Eye (tissue), 1 donor: Measurements from ENCODE around the gene NAA60.
A peak's percentile ranks its signal among the peaks of the same experiment; 100 is the strongest.
"Not testable (repeated sequence)": the region's sequence is repeated elsewhere in the genome, so short reads cannot be mapped to it uniquely, and the experiment has no call there.

Experiments used
- DNase-seq: peaks from one replicate; pipeline ENCODE4 v3.0.0-alpha.2; 2015

Gene NAA60

DNA sequence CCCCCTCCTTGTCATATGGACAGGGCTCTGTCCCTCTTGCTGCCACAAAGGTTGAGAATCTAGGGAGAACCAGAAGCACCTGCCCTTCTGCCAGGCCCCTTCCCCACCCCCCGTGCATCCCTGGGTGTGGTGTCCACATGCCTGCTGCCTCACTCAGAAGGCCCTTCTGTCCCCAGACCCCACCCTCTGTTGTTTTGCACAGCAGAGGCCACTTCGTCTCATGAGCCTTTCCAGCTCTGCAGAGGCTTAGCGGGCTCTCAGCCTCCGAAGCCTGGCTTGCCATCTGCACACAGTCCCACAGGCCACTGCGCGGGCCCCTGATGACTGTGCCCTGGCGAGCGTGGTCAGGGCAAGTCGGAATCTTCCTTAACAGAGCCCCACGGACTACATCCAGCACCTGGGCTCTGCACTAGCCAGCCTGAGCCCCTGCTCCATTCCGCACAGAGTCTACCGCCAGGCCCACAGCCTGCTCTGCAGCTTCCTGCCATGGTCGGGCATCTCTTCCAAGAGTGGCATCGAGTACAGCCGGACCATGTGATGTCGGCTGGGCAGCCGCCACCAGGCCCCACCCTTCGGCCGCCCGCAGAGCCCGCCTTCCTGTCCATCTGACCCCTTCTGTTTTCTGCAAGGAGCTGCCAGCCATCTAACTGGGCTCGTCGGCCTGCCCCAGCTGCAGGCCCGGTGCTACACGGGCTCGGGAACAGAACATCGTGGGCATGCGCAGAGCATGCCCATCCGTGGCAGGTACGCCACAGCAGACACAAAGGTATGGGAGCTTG is 41.0 kb downstream of the NAA60 start:
- no peak for DNase-seq

DNA sequence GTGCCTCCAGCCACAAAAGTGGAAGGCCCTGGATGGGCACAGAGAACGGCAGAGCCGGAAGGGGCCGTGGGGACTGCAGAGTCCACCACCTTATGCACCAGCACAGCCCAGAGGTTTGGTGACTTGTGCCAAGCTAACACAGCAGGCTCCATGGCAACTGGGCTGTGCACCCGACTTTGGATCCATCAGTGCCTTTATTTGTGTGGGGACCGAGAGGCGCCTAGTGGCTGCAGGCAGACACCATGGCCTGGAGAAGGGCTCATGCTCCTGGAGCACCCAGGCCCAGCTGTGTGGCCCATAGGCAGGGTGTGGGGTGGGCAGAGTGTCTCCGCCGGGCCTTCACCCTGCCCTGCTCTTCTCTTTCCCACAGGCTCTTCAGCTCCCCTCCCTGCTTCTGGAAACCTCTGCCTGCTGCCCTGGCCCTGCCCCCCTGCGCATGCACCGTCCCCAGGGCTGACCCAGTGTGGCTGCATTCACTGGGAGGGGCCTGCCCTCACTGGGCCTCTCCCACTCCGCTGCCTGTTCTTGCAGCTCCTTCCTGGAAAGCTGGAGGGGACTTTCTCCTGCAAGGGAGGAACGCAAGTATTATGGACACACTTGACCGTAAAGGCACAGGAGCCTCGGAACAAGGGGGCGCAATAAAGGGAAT is 41.7 kb downstream of the NAA60 start:
- DNase-seq, result no peak

DNA sequence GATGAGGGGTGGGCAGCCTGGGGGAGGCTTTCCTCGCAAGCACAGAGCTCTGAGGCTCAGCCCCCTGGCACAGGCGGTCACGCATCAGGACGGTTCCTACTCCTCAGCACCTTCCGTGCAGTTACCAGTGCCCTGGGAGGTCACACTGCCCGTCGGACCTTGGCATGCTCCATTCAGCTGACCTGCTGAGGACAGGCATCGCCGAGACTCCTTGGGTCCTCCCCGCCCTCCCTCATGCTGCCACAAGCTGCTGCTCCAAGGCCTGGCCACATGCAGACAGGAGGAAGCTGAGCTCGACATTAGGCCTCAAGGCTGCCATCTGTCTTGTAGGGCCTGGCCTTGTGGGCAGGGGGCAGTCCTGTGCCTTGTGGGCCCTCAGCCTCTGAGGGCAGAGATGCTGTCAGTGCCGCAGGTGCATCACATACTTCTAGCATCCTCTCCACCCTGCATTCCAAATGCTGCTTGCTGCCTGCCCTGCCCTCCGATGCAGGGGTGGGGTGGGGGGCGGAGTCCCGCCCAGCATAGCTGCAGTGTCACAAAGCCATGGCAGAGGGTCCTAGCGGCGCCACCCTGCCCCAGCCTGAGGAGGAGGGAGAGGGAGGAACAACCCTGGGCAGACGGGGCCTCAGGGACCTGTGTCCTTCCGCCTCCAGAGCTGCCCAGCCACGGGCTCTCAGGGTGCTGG is 42.5 kb downstream of the NAA60 start:
- DNase-seq, result no peak

DNA sequence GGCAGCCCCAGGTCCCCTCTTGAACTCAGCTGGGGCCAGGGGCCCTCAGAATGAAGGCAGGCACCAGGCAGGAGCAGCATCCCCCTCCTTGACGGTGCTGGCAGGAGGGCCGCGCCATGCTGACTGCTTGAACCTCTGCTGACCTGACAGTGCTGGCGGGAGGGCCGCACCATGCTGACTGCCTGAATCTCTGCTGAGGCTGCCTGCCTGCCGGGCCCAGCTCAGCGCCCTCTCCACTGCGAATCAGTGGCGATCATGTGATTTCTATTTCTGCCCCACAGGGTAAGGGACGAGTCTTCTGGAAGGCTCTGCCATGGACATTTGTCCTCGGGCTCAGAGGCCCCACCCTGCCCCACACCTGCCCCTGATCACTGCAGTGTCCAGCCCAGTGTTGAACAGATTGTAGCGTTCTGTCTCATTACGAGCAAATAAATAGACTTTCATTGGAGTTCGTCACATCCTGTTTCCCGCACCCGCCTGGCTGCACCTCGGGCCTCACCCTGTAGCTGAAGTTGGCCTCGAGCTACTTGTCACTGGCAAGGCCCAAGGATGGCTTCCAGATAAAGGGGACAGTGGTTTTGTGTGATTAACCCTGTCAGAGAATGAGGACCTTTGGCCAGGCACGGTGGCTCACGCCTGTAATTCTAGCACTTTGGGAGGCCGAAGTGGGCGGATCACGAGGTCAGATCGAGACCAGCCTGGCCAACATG is 43.2 kb downstream of the NAA60 start:
- no peak for DNase-seq

DNA sequence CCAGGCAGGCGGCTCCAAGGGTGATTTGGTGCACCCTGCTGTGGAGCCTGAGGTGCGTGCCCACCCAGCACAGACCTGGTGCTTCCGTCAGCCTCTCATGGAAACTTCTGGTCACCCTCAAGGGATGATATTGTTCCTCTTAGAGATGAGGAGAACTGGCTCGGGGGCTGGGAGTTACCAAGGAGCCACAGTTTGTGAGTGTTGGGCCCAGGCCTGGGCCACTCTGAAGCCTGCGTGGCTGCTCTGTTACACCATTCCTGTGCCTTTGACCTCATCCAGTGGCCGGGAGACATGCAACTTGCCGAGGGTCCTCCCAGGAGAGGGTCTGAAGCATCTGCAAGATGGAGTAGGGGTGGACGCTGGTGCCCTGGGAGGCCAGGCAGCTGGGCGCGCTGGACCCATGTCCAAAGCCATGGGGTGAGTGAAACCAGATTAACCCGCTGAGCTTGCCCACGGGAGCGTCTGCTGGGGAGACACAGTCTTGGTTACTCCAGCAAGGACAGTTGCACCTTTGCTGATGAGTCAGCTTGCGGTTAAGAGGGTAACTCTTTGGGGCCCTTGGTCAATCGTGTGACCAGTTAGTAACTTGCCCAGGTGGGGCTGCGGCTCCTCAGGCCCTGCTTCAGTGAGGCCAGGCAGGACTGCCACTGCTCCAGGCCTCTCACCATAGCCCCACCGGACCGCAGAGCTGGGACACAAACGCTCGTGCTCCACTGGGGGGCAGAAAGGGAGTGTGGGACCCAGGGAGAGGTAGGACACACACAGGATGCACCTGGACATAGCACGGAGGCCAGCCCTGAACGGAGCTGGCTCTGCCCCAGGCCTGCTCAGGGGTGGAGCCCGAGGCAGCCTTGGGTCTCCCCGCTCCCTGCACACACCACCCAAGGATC is 44.3 kb downstream of the NAA60 start:
- no peak for DNase-seq

DNA sequence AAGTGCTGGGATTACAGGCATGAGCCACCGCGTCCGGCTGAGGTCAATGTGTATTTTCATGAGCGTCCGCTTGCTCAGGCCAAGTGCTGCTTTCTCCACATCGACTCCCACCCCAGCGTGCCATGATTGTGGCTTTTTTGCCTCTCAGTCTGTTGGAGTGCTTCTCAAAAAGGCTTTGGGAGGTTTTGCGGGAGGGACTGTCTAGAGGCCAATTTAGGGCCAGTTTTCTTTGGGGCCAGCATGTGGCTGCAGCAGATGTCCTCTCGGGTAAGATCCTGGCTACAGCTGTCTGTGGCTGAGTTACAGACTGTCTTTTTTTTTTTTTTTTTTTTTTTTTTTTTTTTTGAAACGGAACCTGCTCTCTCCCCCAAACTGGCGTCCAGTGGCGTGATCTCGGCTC is 45.3 kb downstream of the NAA60 start:
- DNase-seq, result no peak

DNA sequence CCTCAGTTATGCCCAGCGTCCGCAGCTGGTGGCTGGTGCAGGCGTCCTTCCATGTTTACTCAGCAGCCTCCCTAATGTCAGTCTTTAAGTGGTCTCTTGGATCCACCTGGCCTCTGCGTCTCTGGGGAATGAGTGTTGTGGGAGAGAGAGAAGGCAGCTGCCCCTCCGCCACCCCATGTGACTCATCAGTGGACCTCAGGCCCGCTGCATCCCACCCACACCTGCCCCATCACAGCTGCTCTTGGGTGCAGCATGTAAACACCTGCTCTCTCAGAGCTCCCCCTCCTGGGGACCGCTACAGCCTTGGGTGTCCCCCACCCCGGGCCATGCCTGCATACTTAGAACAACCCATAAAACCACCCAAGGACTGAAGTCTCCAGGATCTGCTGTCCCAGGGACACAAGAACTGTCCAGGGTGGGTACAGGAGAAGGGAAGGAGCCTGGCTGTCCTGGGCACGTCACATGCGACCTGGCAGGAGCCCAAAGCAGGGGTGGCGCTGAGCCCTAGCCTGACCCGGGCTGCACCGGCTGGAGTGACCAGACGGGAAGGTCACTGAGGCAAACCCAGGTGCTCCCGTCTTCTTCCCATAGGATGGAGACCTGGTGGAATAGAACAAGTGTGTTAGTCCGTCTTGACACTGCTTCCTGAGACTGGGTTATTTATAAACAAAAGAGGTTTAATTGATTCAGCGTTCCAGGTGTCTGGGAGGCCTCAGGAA is 47.6 kb downstream of the NAA60 start:
- peak; percentile 37 for DNase-seq

DNA sequence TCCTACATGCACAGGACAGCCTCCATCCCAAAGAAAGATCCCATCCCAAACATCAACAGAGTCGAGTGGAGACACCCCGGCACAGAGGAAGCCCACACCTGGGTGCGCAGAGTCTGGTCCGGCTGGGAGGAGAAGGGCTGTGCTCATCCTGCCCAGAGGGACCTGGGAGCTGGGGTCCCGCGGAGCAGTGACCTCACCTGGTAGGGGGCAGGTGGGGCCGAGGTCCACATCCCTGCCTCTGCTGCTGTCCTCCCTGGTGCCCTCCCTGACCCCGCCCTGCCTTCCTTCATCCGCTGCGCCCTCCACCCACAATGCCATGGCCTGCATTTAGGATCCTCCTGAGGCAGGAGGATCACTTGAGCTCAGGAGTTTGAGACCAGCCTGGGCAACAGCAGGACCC is 48.9 kb downstream of the NAA60 start:
- no peak for DNase-seq

DNA sequence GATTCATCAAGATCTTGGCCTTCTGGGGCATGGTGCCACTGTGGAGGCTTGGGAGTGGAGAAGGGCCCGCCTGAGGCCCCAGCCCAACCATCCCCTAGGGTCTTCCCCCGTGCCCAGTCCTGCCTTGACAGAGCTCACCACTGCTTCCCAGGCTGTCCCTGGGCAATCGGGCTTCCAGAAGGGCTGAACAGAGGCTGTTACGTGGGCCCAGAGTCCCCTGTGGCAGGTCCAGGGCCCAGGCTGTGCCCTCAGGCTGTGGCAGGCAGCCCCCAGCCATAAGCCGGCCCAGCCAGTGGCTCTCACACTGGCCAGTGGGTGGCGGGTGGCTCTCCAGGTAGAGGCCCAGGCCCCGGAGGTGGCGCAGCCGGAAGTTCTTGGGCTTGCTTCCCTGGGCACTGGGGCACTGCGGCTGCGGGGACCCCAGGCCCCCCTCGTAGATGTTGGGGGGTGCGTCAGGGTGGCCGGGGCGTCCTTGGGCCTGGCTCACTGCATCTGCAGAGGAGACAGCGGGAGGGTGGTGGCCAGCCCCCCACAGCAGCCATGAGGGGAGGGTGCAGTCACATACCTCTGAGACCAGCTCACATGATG is 51.0 kb downstream of the NAA60 start:
- DNase-seq, result no peak

DNA sequence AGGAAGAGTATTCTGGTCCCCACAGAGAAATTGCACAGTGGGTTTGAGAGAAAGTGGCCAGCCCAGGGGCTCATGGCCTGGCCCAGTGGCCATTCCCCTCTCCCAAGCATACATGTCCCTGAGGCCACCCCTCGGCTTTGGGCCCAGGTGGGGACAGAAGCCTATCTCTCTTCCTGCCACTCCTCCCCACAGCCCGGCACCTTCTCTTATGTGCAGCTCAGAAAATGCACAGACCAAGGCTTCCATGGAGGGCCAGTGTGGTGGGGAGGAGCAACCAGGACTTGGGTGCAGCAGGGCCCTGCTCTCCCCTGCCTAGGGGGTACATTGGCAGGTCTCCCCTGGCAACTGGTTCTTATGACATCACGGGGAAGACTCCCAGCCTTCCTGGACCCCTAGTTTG is 51.7 kb downstream of the NAA60 start, which contains the start of gene C16orf90:
Gene C16orf90, minus strand, starts transcription at position 314 of the 400 bp plus-strand sequence. Its CDS starts 68 bp downstream, at position 246.
- DNase-seq, result no peak

DNA sequence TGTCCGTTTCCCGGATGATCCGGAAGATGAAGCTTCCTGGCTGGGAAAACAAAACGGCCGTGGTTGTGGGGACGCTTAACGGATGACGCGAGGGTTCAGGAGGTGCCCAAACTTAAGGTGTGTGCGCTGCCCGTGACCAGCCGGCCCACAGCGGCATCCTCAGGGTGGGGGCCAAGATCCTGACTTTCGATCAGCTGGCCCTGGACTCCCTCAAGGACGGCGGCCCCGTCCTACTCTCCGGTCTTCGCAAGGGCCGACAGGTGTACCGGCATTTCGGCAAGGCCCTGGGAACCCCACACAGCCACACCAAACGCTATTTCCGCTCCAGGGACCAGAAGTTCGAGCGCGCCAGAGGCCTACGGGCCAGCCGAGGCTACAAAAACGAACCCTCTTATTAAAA is 52.9 kb downstream of the NAA60 start:
- no peak for DNase-seq

DNA sequence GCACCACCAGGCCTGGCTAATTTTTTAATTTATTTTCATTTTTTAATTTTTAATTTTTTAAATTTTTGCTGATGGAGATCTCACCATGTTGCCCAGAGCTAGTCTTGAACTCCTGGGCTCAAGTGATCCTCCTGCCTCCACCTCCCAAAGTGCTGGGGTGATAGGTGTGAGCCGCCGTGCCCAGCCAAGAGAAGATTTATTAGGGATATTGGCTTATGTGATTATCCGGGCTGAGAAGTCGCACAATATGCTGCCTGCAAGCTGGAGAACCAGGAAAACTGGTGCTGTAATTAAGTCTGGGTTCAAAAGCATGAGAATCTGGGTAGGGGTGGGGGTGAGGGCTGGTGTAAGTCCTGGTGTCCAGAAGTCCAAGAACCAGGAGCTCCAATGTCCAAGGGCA is 54.3 kb downstream of the NAA60 start:
- no peak for DNase-seq

DNA sequence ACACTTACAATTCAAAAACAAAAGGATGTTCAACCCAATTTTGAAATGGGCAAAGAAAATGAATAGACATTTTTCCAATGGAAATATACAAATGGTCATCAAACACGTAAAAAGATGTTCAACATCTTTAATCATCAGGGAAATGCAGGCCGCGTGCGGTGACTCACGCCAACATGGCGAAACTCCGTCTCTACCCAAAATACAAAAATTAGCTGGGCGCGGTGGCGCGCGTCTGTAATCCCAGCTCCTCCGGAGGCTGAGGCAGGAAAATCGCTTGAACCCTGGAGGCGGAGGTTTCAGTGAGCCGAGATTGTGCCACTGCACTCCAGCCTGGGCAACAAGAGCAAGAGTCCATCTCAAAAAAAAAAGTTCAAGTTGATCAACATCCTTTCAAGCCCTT is 55.5 kb downstream of the NAA60 start:
- no peak for DNase-seq

DNA sequence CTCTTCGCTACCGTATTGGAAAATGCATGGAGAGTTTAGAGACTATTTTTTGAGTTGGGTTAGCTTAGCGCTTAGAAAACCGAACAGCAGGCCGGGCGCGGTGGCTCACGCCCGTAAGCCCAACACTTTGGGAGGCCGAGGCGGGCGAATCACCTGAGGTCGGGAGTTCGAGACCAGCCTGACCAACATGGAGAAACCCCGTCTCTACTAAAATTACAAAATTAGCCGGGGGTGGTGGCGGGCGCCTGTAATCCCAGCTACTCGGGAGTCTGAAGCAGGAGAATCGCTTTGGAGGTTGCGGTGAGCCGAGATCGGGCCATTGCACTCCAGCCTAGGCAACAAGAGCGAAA is 57.9 kb downstream of the NAA60 start:
- not testable (repeated sequence) for DNase-seq

DNA sequence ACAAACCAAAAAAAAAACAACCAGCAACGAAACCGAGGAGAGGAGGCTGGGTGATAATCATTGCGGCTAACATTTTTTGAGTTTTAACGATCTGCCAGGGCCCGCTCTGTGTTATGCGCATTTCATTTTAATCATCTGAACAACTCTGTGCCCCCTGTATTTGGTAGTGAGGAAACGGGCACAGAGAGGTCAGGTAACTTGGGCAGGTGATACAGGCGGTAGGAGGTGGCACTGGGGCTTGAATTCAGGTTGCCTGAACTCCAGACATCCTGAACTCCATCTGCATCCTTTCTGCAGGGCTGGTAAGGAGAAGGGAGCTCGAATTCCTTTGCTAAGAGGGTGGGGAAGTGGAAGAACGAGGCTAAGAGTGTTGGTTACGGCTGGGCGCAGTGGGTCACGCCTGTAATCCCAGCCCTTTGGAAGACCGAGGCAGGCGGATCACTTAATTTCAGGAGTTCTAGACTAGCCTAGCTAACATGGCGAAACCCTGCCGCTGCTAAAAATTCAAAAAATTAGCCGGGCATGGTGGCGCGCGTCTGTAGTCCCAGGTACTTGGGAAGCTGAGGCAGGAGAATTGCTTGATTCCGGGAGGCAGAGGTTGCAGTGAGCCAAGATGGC is 58.4 kb downstream of the NAA60 start:
- DNase-seq, result no peak

DNA sequence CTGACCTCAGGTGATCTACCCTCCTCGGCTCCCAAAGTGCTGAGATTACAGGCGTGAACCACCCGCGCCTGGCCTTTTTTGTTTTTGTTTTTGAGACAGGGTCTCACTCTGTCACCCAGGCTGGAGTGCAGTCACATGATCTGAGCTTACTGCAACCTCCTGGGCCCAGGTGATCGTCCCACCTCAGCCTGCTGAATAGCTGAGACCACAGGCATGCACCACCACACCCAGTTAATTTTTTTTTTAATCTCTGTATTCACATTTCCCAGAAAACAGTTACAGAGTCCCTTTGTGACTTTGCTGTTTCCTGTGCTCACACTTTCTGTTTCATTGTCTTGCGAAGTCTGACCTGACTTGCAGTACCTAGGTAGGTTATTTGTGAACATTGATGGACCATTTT is 60.0 kb downstream of the NAA60 start:
- no peak for DNase-seq

DNA sequence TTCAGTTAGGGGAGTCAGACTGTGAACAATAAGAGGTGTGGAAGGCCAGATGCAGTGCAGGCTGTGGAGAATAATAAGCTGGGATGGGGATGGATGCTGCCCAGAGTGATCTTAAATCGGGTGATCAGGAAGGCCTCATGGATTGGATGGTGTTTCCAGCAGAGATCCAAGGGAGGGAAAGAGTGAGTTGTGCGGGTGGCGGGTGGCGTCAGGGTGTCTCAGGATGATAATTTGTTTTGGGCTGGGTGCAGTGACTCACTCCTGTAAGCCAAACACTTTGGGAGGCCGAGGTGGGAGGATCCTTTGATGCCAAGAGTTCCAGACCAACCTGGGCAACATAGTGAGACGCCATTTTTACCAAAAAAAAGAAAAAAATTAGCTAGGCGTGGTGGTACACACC is 65.3 kb downstream of the NAA60 start:
- no peak for DNase-seq

DNA sequence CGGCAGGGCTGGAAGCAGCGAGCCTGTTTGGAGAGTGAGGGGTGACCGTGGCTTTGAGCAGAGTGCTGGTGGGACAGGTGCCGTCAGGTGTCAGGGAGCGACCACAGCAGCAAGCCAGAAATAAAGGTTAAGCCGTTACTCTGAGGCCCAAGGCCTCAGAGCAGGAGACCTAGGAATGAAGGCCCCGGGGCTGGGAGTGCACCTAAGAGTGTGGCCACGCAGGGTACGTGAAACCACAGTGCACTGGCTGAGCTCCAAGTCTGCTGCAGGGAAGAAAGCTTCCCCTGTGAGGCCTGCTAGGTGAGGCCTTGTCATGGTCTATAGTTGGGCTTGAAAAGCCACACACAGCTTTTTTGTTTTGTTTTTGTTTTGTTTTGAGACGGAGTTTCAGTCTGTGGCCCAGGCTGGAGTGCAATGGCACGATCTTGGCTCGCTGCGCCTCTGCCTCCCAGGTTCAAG is 66.0 kb downstream of the NAA60 start:
- no peak for DNase-seq

DNA sequence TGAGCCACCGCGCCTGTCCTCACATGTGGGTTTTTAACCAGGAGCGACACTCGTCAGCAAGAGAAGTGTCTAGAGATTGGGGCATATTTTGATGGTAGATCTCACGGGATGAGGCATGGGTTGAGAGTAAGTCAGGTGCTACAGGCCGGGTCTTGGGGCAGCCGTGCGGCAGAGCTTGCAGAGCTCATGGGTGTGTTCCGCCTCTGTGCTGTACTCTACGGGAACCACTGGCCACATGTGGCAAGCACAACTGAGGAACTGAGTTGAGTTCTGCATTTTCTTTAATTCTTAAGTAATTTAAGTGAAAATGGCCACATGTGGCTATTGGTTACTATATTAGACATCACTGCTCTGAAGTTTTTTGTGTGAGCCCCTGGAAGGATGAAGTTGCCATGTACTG is 66.9 kb downstream of the NAA60 start:
- DNase-seq, result no peak

DNA sequence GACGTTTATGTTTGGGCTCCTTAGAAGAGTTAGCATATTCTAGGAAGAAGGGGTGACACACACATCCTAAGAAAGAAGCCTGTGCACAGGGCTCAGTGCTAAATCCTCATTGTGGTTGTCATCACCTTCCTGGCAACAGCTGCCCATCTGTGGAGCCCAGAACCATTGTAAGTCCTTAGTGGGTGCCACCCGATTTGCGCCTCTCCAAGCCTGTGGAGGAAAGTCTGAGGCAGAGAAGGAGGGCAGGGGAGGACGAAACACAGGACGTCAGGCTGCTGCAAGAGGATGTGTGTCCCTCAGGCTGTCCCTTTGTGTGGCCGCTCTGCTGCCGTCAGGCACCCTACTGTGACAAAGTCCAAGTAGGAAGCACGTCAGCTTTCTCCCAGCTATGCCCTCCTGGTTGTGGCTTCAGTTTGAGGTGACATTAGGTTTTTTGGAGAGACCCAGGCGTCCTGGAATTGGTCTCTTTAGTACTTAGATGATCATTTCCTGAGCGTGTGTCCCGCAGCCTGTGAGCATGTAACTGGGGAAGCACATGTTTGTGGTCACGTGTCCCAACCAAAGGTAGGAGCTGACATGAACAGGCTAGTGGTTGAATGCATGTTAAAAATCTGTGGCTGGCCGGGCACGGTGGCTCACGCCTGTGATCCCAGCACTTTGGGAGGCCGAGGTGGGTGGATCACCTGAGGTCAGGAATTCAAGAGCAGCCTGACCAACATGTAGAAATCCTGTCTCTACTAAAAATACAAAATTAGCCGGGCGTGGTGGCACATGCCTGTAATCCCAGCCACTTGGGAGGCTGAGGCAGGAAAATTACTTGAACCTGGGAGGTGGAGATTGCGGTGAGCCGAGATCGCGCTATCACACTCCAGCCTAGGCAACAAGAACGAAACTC is 68.1 kb downstream of the NAA60 start:
- DNase-seq, result no peak
